CD14-positive monocyte (primary cell): ENCODE results near the gene STXBP6. TPM values are rescaled to one million over a fixed set of nuclear protein-coding genes. Genes with fewer than 3 reads are reported as not detected.

Experiments used
- DNase-seq, 3 donors: peaks; one replicate each; pipeline ENCODE4 v3.0.0-alpha.2; 2011 to 2022
- H2AFZ ChIP-seq: 2 replicates; pipeline ENCODE4 v1.6.0; 2012; ENCODE audit warnings: mild to moderate bottlenecking, low read depth, low read length, inconsistent platforms; ENCODE audit not compliant: insufficient read depth, poor library complexity, severe bottlenecking
- H3K27ac ChIP-seq, 2 donors: 1 replicate in 1 of 2; 2 replicates in 1 of 2; pipeline ENCODE4 v1.5.1; 2012 to 2013; ENCODE audit warnings: low read length in 2 of 2, control low read depth in 1 of 2, inconsistent platforms in 1 of 2, low read depth in 1 of 2, mild to moderate bottlenecking in 1 of 2
- H3K27me3 ChIP-seq, 2 donors: one replicate each; pipeline versions ENCODE4 v1.6.0 to v1.6.1; 2011 to 2013; ENCODE audit warnings: low read length in 2 of 2; ENCODE audit not compliant: control insufficient read depth in 2 of 2, insufficient read depth in 2 of 2
- H3K36me3 ChIP-seq, 2 donors: replicated peaks in 1 of 2; 1 replicate in 1 of 2; 2 replicates in 1 of 2; pipeline versions ENCODE4 v1.5.1 to v1.6.1; 2012 to 2013; ENCODE audit warnings: low read length in 2 of 2, control low read depth in 1 of 2, inconsistent platforms in 1 of 2, mild to moderate bottlenecking in 1 of 2; ENCODE audit not compliant: insufficient read depth in 2 of 2, control insufficient read depth in 1 of 2
- H3K4me1 ChIP-seq, 2 donors: 1 replicate in 1 of 2; 2 replicates in 1 of 2; pipeline versions ENCODE4 v1.5.1 to v1.6.1; 2012 to 2013; ENCODE audit warnings: low read length in 2 of 2, control low read depth in 1 of 2, inconsistent platforms in 1 of 2, mild to moderate bottlenecking in 1 of 2, moderate library complexity in 1 of 2; ENCODE audit not compliant: insufficient read depth in 2 of 2, control insufficient read depth in 1 of 2
- H3K4me2 ChIP-seq: replicated peaks from 2 replicates; pipeline ENCODE3; 2012; ENCODE audit warnings: low read length, moderate library complexity, mild to moderate bottlenecking; ENCODE audit not compliant: poor library complexity, severe bottlenecking; ENCODE audit errors: extremely low read depth
- H3K4me3 ChIP-seq, 3 experiments: fragments of 200-600 bp in 1 of 3; sonication (generic) in 1 of 3; replicated peaks in 1 of 3; 1 replicate in 2 of 3; 2 replicates in 1 of 3; pipeline ENCODE4 v1.5.1; 2011 to 2013; ENCODE audit warnings: low read length in 3 of 3, mild to moderate bottlenecking in 3 of 3, control low read depth in 2 of 3, low read depth in 2 of 3, inconsistent platforms in 1 of 3, moderate library complexity in 1 of 3
- H3K79me2 ChIP-seq: 2 replicates; pipeline ENCODE4 v1.6.0; 2012; ENCODE audit warnings: mild to moderate bottlenecking, control low read depth, inconsistent platforms, low read length, moderate library complexity; ENCODE audit not compliant: insufficient read depth
- H3K9ac ChIP-seq: 2 replicates; pipeline ENCODE4 v1.6.0; 2017; ENCODE audit warnings: low read length, mild to moderate bottlenecking; ENCODE audit not compliant: insufficient read depth, poor library complexity, severe bottlenecking
- H3K9me3 ChIP-seq, 2 donors: replicated peaks in 1 of 2; 1 replicate in 1 of 2; 2 replicates in 1 of 2; pipeline versions ENCODE4 v1.5.1 to v1.6.1; 2012 to 2013; ENCODE audit warnings: low read length in 2 of 2, control low read depth in 1 of 2; ENCODE audit not compliant: control insufficient read depth in 1 of 2, insufficient read depth in 1 of 2
- H4K20me1 ChIP-seq: 2 replicates; pipeline ENCODE4 v1.6.0; 2012; ENCODE audit warnings: mild to moderate bottlenecking, low read length, control low read depth, moderate library complexity; ENCODE audit not compliant: insufficient read depth
- H3K27ac Mint-ChIP-seq, 7 donors: one replicate each; pipeline ENCODE4 v1.8.0; 2020; ENCODE audit warnings: mild to moderate bottlenecking in 7 of 7, mixed read lengths in 7 of 7, moderate library complexity in 6 of 7, inconsistent platforms in 2 of 7
- H3K27me3 Mint-ChIP-seq, 3 donors: one replicate each; pipeline ENCODE4 v1.8.0; 2021 to 2022; ENCODE audit warnings: low read depth in 3 of 3, mild to moderate bottlenecking in 3 of 3, mixed read lengths in 3 of 3, moderate library complexity in 3 of 3, inconsistent platforms in 1 of 3
- H3K36me3 Mint-ChIP-seq, 2 donors: one replicate each; pipeline ENCODE4 v1.8.0; 2020; ENCODE audit warnings: mixed read lengths in 2 of 2, inconsistent platforms in 1 of 2, mild to moderate bottlenecking in 1 of 2
- H3K4me1 Mint-ChIP-seq: one replicate; pipeline ENCODE4 v1.8.0; 2020; ENCODE audit warnings: mild to moderate bottlenecking, mixed read lengths
- H3K4me3 Mint-ChIP-seq, 2 donors: one replicate each; pipeline ENCODE4 v1.8.0; 2020; ENCODE audit warnings: mild to moderate bottlenecking in 2 of 2, mixed read lengths in 2 of 2, moderate library complexity in 1 of 2
- H3K9me3 Mint-ChIP-seq, 7 donors: one replicate each; pipeline ENCODE4 v1.8.0; 2020 to 2022; ENCODE audit warnings: mixed read lengths in 7 of 7, mild to moderate bottlenecking in 6 of 7, moderate library complexity in 6 of 7, inconsistent platforms in 2 of 7
- WGBS: methylation state at CpG from one replicate; pipeline ENCODE4 v1.1.5; 2013; ENCODE audit warnings: missing lambda C conversion rate; ENCODE audit not compliant: insufficient coverage; 5-methylcytosine and 5-hydroxymethylcytosine counted together
- intact Hi-C, 2 donors: fragments of 100-400 bp; cut with micrococcal nuclease; formaldehyde crosslinking; loops; one replicate each; pipeline versions ENCODE4 v1.15.0 to v1.15.1; 2023
- polyA plus RNA-seq, 3 donors: library from polyadenylated mRNA; depleted of rRNA in 1 of 3; unstranded in 2 of 3; stranded (reverse) in 1 of 3; fragments of 300-500 nt in 2 of 3; fragments of >200 nt in 1 of 3; fragmentation: Illumina TruSeq in 2 of 3; gene quantifications; 1 replicate in 2 of 3; 2 replicates in 1 of 3; pipeline ENCODE4 v1.2.3, GENCODE V29; 2012 to 2021
- TF ChIP-seq, protein P1 (sequence below): fragments of 200-600 bp; IDR thresholded peaks from one replicate; pipeline ENCODE4 v1.8.0; 2022; ENCODE audit warnings: antibody characterized with exemption, mild to moderate bottlenecking

STXBP6 gene
- polyA plus RNA-seq, 3 donors, result 0.05 to 0.25 (median 0.08) TPM

DNA sequence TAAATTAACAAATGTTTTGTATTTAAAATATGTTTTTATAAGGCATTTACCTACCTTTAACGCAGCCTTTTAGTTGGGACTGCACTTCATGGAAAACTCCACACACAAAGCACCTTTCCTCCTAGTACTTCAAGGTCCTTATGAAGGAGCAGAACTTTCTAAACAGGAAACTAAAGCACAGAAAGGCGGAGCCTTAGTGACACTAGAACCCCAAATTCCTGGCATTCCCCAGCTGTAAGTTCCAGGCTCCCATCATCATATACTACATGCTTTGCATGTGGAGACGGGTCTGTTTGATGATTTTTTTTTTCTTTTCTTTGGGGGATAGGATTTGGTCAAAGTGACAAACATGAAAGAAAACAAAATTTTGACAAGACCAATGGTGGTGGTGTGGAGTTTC, 39.5 kb downstream of the STXBP6 start:
- no peak overlapping the region for H3K9ac ChIP-seq
- H3K9me3 ChIP-seq, result no peaks in the 10 kb centered on the region
- no peaks in the 10 kb centered on the region for H3K27me3 ChIP-seq
- H3K27ac Mint-ChIP-seq, result no peak overlapping the region
- no CpG with 5 or more reads among the region's 3 CpGs for WGBS
- H3K4me1 Mint-ChIP-seq, result no peaks in the 10 kb centered on the region
- no peaks in the 10 kb centered on the region for H4K20me1 ChIP-seq
- no peak overlapping the region for H2AFZ ChIP-seq
- peaks cover 0 to 9% (median 1%) of the 10 kb centered on the region in 3 donors for H3K27me3 Mint-ChIP-seq
- peaks cover 0 to 2% (median 0%) of the 10 kb centered on the region in 7 donors for H3K9me3 Mint-ChIP-seq
- no peaks in the 10 kb centered on the region for H3K36me3 ChIP-seq
- no peak for DNase-seq
- H3K27ac ChIP-seq, result no peak overlapping the region
- no peak overlapping the region for H3K4me3 ChIP-seq
- H3K4me3 Mint-ChIP-seq, result no peak overlapping the region
- H3K79me2 ChIP-seq, result no peaks in the 10 kb centered on the region
- intact Hi-C loops, result no loop called here
- no peaks in the 10 kb centered on the region for H3K36me3 Mint-ChIP-seq
- no peak overlapping the region for H3K4me2 ChIP-seq
- TF ChIP-seq, protein P1, sequence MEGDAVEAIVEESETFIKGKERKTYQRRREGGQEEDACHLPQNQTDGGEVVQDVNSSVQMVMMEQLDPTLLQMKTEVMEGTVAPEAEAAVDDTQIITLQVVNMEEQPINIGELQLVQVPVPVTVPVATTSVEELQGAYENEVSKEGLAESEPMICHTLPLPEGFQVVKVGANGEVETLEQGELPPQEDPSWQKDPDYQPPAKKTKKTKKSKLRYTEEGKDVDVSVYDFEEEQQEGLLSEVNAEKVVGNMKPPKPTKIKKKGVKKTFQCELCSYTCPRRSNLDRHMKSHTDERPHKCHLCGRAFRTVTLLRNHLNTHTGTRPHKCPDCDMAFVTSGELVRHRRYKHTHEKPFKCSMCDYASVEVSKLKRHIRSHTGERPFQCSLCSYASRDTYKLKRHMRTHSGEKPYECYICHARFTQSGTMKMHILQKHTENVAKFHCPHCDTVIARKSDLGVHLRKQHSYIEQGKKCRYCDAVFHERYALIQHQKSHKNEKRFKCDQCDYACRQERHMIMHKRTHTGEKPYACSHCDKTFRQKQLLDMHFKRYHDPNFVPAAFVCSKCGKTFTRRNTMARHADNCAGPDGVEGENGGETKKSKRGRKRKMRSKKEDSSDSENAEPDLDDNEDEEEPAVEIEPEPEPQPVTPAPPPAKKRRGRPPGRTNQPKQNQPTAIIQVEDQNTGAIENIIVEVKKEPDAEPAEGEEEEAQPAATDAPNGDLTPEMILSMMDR, result no peak
- no peaks in the 10 kb centered on the region for H3K4me1 ChIP-seq

DNA sequence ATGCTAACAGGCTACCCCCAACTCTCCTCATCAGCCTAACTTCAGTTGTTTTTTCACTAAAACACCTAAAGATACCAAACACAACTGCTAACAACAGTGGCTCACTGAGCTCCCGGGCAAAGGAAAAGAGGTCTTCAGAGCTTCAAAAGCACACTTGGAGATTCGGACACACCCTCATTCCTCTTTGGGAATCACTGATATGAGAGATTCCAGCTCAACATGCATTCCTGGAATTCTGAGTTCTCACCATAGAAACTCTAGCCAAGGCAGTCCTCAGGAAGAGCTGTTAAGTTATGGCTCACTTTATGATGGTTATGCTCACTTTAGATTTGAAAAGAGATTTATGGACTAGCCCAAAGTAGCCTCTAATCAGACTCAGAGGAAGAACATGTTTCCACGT, 40.1 kb downstream of the STXBP6 start:
- H3K4me2 ChIP-seq, result no peak overlapping the region
- no peaks in the 10 kb centered on the region for H3K9me3 ChIP-seq
- no peaks in the 10 kb centered on the region for H3K27me3 ChIP-seq
- peaks cover 0 to 9% (median 1%) of the 10 kb centered on the region in 3 donors for H3K27me3 Mint-ChIP-seq
- no peaks in the 10 kb centered on the region for H4K20me1 ChIP-seq
- H2AFZ ChIP-seq, result no peak overlapping the region
- intact Hi-C loops, result no loop called here
- H3K27ac ChIP-seq, result no peak overlapping the region
- no peak for DNase-seq
- TF ChIP-seq, protein P1, result no peak
- H3K9ac ChIP-seq, result no peak overlapping the region
- H3K79me2 ChIP-seq, result no peaks in the 10 kb centered on the region
- H3K4me3 ChIP-seq, result no peak overlapping the region
- H3K4me3 Mint-ChIP-seq, result no peak overlapping the region
- H3K36me3 ChIP-seq, result no peaks in the 10 kb centered on the region
- H3K4me1 Mint-ChIP-seq, result no peaks in the 10 kb centered on the region
- 100% methylated on average over 1 of the region's 3 CpGs for WGBS
- no peaks in the 10 kb centered on the region for H3K36me3 Mint-ChIP-seq
- no peak overlapping the region for H3K27ac Mint-ChIP-seq
- no peaks in the 10 kb centered on the region for H3K4me1 ChIP-seq
- H3K9me3 Mint-ChIP-seq, result peaks cover 0 to 2% (median 0%) of the 10 kb centered on the region in 7 donors
